Endothelial cell of umbilical vein (primary cell): ENCODE data around the gene KLHDC4. TPM values are rescaled to one million over a fixed set of nuclear protein-coding genes. Genes with fewer than 3 reads are reported as not detected.

ENCODE experiments used
- BruUV-seq: library from RNA; stranded (reverse); fragments of 400-500 nt; replicated peaks from 2 replicates; lab custom pipeline; 2021; lab: Mats Ljungman, UMichigan
- CTCF ChIA-PET: fragments of 300-600, 350-600 bp; sonication (Branson Sonifier 250); formaldehyde crosslinking; loops from one replicate; lab custom pipeline; 2021; ENCODE audit warnings: antibody characterized with exemption, inconsistent platforms; lab: Charles Lee
- POLR2A ChIA-PET: fragments of 300-600, 350-600 bp; sonication (Branson Sonifier 250); formaldehyde crosslinking; loops from one replicate; lab custom pipeline; 2021; ENCODE audit warnings: antibody characterized with exemption, inconsistent platforms; lab: Charles Lee
- DNase-seq: peaks from one replicate; pipeline ENCODE4 v3.0.0-alpha.2; 2011; ENCODE audit warnings: low read depth, low spot score
- FAIRE-seq: peaks from 2 replicates; lab custom pipeline; 2011; peaks lifted over from hg19 to GRCh38; lab: Jason Lieb, UNC
- H2AFZ ChIP-seq: 2 replicates; pipeline ENCODE4 v1.6.0; 2012; ENCODE audit warnings: low read depth, low read length, control low read depth, inconsistent platforms
- H3K27ac ChIP-seq: 2 replicates; pipeline ENCODE4 v1.5.1; 2011; ENCODE audit warnings: low read depth, mild to moderate bottlenecking, control low read depth, low read length, moderate library complexity; ENCODE audit not compliant: insufficient read depth
- H3K27me3 ChIP-seq, 2 experiments: 2 replicates each; pipeline versions ENCODE4 v1.6.0 to v1.6.1; 2011; ENCODE audit warnings: low read length in 2 of 2, mixed read lengths in 1 of 2; ENCODE audit not compliant: control insufficient read depth in 2 of 2, insufficient read depth in 2 of 2
- H3K36me3 ChIP-seq, 2 experiments: 2 replicates in 1 of 2; 3 replicates in 1 of 2; pipeline ENCODE4 v1.5.1; 2011; ENCODE audit warnings: low read length in 2 of 2, mild to moderate bottlenecking in 1 of 2, moderate library complexity in 1 of 2; ENCODE audit not compliant: control insufficient read depth in 2 of 2, insufficient read depth in 2 of 2; ENCODE audit errors: extremely low read depth in 1 of 2
- H3K4me1 ChIP-seq: 3 replicates; pipeline ENCODE4 v1.5.1; 2011; ENCODE audit warnings: mild to moderate bottlenecking, low read length; ENCODE audit not compliant: control insufficient read depth, insufficient read depth; ENCODE audit errors: extremely low read depth
- H3K4me2 ChIP-seq: 2 replicates; pipeline ENCODE4 v1.6.1; 2011; ENCODE audit warnings: low read length, control low read depth, mixed read lengths; ENCODE audit not compliant: insufficient read depth
- H3K4me3 ChIP-seq, 3 experiments: fragments of 200-600 bp in 1 of 3; sonication (generic), shearing (Covaris generic) in 1 of 3; replicated peaks in 1 of 3; 2 replicates each; pipeline ENCODE4 v1.5.1; 2011 to 2016; ENCODE audit warnings: control low read depth in 3 of 3, low read length in 3 of 3, mild to moderate bottlenecking in 2 of 3, inconsistent platforms in 1 of 3, low read depth in 1 of 3, moderate library complexity in 1 of 3; ENCODE audit not compliant: insufficient read depth in 1 of 3
- H3K79me2 ChIP-seq: 2 replicates; pipeline ENCODE4 v1.6.0; 2012; ENCODE audit warnings: low read length, inconsistent platforms; ENCODE audit not compliant: control insufficient read depth, insufficient read depth
- H3K9ac ChIP-seq: replicated peaks from 2 replicates; pipeline ENCODE3; 2011; ENCODE audit warnings: low read length, control low read depth; ENCODE audit not compliant: insufficient read depth; ENCODE audit errors: extremely low read depth
- H3K9me1 ChIP-seq: replicated peaks from 3 replicates; pipeline ENCODE4 v1.6.0; 2011; ENCODE audit warnings: mild to moderate bottlenecking, low read length; ENCODE audit not compliant: control insufficient read depth, insufficient read depth; ENCODE audit errors: extremely low read depth
- H3K9me3 ChIP-seq: replicated peaks from 2 replicates; pipeline ENCODE4 v1.5.1; 2012; ENCODE audit warnings: low read length, inconsistent platforms; ENCODE audit not compliant: control insufficient read depth, insufficient read depth
- H4K20me1 ChIP-seq: replicated peaks from 2 replicates; pipeline ENCODE3; 2011; ENCODE audit warnings: mild to moderate bottlenecking, low read length; ENCODE audit not compliant: control insufficient read depth, insufficient read depth; ENCODE audit errors: extremely low read depth
- CTCF ChIP-seq, 2 donors: IDR thresholded peaks; 1 replicate in 1 of 2; 2 replicates in 1 of 2; pipeline ENCODE4 v1.5.1; 2011; ENCODE audit warnings: low read length in 2 of 2, mild to moderate bottlenecking in 2 of 2, moderate library complexity in 2 of 2, control low read depth in 1 of 2, inconsistent platforms in 1 of 2, low read depth in 1 of 2; ENCODE audit not compliant: insufficient read depth in 1 of 2; ENCODE audit errors: extremely low read depth in 1 of 2
- EZH2 ChIP-seq: IDR thresholded peaks from 2 replicates; pipeline ENCODE4 v1.6.1; 2012; ENCODE audit warnings: borderline replicate concordance, low read depth, mild to moderate bottlenecking, moderate library complexity, low read length, inconsistent platforms; ENCODE audit not compliant: severe bottlenecking
- FOS ChIP-seq: IDR thresholded peaks from 2 replicates; pipeline ENCODE4 v1.6.1; 2011; ENCODE audit warnings: mild to moderate bottlenecking, low read length, moderate library complexity, borderline replicate concordance; ENCODE audit not compliant: insufficient read depth
- GATA2 ChIP-seq: IDR thresholded peaks from 2 replicates; pipeline ENCODE4 v1.7.0; 2011; ENCODE audit warnings: low read depth, mild to moderate bottlenecking, moderate library complexity, mixed read lengths, low read length; ENCODE audit not compliant: insufficient read length, insufficient read depth
- JUN ChIP-seq: IDR thresholded peaks from 2 replicates; pipeline ENCODE4 v1.6.1; 2011; ENCODE audit warnings: borderline replicate concordance, low read depth; ENCODE audit not compliant: insufficient read length, insufficient read depth
- MAX ChIP-seq: IDR thresholded peaks from 2 replicates; pipeline ENCODE4 v1.6.1; 2011; ENCODE audit not compliant: insufficient read depth, insufficient read length
- MYC ChIP-seq: IDR thresholded peaks from one replicate; pipeline ENCODE4 v1.6.1; 2011; ENCODE audit warnings: mild to moderate bottlenecking, low read depth, low read length
- POLR2A ChIP-seq: IDR thresholded peaks from 2 replicates; pipeline ENCODE4 v1.6.1; 2012; ENCODE audit warnings: low read depth, mild to moderate bottlenecking, control low read depth, low read length
- POLR2AphosphoS5 ChIP-seq: IDR thresholded peaks from 2 replicates; pipeline ENCODE4 v1.6.1; 2012; ENCODE audit warnings: low read depth, mild to moderate bottlenecking, control low read depth, low read length, moderate library complexity; ENCODE audit not compliant: insufficient read depth
- dilution Hi-C: fragments of 300-500 bp; cut with MboI; formaldehyde crosslinking; loops from one replicate; pipeline ENCODE4 v1.15.0; 2019; ENCODE audit warnings: low sequenced_read_pairs; ENCODE audit not compliant: extremely low pct_ligation_motif_present
- intact Hi-C: fragments of 100-400 bp; cut with micrococcal nuclease; formaldehyde crosslinking; loops from one replicate; pipeline ENCODE4 v1.10.0; 2022
- polyA plus RNA-seq, 4 experiments: library from polyadenylated mRNA; depleted of rRNA in 3 of 4; stranded (reverse) in 3 of 4; unstranded in 1 of 4; fragments of >200 nt; gene quantifications; 2 replicates each; pipeline versions ENCODE4 v1.2.1 to v1.2.3, GENCODE V29; 2011 to 2012; ENCODE audit warnings: missing spikeins in 1 of 4
- total RNA-seq: library from RNA; stranded (reverse); gene quantifications from 2 replicates; pipeline ENCODE4 v1.2.3, GENCODE V29; 2021

The KLHDC4 gene
- total and polyA plus RNA-seq, 2 donors (not counting 3 experiments of a cell fraction or from before 2014, with no cell fraction given) = 24.7 to 46.2 TPM

GRCh38 chr16:87742781-87743490 is 22.9 kb downstream of the KLHDC4 start:
- H3K36me3 ChIP-seq = peaks cover 3 to 25% of the 10 kb centered on the region in 2 experiments
- intact Hi-C loops (no loop called here), dilution Hi-C loops (no loop called here)
- TF ChIP-seq JUN (no peak), MYC (no peak), EZH2 (no peak), FOS (no peak), CTCF (IDR thresholded peaks at IDR 0.05; ENCODE audit: extremely low read depth in 1 of 2, insufficient read depth in 1 of 2, low read depth in 1 of 2, low read length in 2 of 2) (no peak), POLR2AphosphoS5 (no peak), MAX (no peak), GATA2 (no peak), POLR2A (no peak)
- H3K79me2 ChIP-seq = no peaks in the 10 kb centered on the region
- no TSS peak for BruUV-seq
- DNase-seq (no peak), FAIRE-seq (no peak)
- H3K4me2 ChIP-seq = no peak overlapping the region
- no peaks in the 10 kb centered on the region for H3K27me3 ChIP-seq
- H3K4me1 ChIP-seq = no peaks in the 10 kb centered on the region
- H2AFZ ChIP-seq = no peak overlapping the region
- no peaks in the 10 kb centered on the region for H3K9me1 ChIP-seq
- CTCF ChIA-PET = interaction anchor here (0.6 kb wide), 1 partner anchor 492 kb away, joined by 3 read pairs; no protein-coding TSS in a partner anchor
- H3K27ac ChIP-seq = no peak overlapping the region
- no peak overlapping the region for H3K9ac ChIP-seq
- H3K4me3 ChIP-seq = no peak overlapping the region
- H4K20me1 ChIP-seq = no peaks in the 10 kb centered on the region
- H3K9me3 ChIP-seq = no peaks in the 10 kb centered on the region
- POLR2A ChIA-PET = no interaction called here
